Ectodermal cell (in vitro differentiated cells): ENCODE results near the gene IGSF9.

Experiments used
- H3K27ac ChIP-seq: 2 replicates; pipeline ENCODE4 v1.7.0; 2013; ENCODE audit warnings: mild to moderate bottlenecking, low read depth, low read length; ENCODE audit not compliant: insufficient read depth, poor library complexity, severe bottlenecking
- H3K27me3 ChIP-seq: 2 replicates; pipeline ENCODE4 v1.7.0; 2013; ENCODE audit warnings: mild to moderate bottlenecking, low read length; ENCODE audit not compliant: insufficient read depth, control insufficient read depth, poor library complexity, severe bottlenecking
- H3K36me3 ChIP-seq: one replicate; pipeline ENCODE4 v1.7.0; 2013; ENCODE audit warnings: low read length; ENCODE audit not compliant: control insufficient read depth, insufficient read depth
- H3K4me1 ChIP-seq: one replicate; pipeline ENCODE4 v1.7.0; 2013; ENCODE audit warnings: low read length; ENCODE audit not compliant: control insufficient read depth, insufficient read depth
- H3K4me3 ChIP-seq: 2 replicates; pipeline ENCODE4 v1.7.0; 2013; ENCODE audit warnings: low read depth, low read length, control low read depth; ENCODE audit not compliant: insufficient read depth
- H3K9me3 ChIP-seq: 2 replicates; pipeline ENCODE4 v1.7.0; 2013; ENCODE audit warnings: mild to moderate bottlenecking, low read length, moderate library complexity; ENCODE audit not compliant: control insufficient read depth
- WGBS, 2 experiments: methylation state at CpG; one replicate each; pipeline ENCODE4 v1.1.7; 2013; ENCODE audit warnings: missing lambda C conversion rate in 2 of 2; 5-methylcytosine and 5-hydroxymethylcytosine counted together

Gene IGSF9

DNA sequence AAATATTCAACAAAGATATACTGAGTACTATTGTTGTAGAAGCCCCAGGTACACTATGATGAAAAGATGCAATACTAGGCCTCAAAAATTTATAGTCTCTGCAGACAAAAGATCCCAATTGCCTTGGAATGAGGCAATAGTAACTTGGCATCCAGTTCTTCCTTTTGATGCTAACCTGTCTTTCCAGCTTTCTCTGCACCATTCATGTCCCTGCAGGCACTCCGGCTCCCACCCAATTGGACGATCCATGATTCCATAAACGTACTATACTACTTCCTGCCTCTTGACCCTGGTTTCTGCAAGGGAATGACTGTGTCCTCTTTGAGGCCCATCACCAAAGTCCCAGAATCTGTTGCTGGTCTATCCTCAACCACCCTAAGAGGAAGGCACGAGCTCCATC, 12.1 kb downstream of the IGSF9 start:
- Histone ChIP-seq H3K9me3 (no peaks in the 10 kb centered on the region), H3K36me3 (peaks cover 17% of the 10 kb centered on the region), H3K4me3 (no peak overlapping the region), H3K27ac (no peak overlapping the region), H3K27me3 (no peaks in the 10 kb centered on the region), H3K4me1 (peaks cover 20% of the 10 kb centered on the region)
- 94 to 97% methylated on average over 4 of the region's 4 CpGs for WGBS, 2 experiments

DNA sequence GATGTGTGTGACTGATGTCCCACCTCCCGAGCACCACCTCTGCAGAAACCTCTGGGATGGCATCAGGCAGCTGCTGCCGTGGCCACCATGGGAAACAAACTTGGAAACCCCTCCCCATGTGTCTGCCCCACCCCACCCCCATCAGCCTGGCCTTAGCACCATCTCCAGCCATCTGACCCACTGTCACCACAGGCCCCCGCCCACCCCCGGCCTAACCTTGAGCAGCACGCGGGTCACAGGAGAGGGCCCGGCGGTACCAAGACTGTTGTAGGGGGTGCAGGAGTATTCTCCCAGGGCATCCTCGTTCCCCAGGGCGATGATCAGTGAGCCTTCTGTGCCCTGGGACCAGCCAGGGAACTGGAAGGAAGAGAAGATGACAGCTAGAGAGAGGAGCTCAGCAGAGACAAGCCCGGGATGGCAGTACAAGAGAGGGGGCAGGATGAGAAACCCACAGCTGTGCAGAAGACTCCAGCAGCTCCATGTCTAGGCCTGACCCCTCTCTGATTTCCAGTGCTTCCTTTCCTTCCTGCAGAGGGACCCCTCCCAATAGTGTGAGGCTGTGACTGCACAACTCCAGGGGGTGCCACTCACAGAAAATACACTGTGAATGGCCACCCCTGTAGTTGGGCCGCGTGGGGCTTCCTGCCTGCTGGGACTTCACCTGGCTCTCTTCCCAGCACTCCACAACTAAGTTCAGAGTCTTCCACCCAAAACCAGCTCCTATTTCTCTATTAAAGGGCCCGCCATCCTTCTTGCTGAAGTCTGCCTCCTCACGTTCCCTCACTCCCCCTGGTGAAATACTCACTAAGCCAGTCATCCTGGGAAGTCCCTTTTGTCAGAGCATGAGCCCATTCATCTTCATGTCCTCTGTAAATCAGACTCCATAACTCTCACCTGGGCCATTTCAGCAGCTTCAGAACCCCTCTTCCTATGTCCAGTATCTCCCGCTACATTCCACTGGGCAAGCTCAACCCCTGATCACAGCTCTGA, 12.8 kb downstream of the IGSF9 start:
- Histone ChIP-seq H3K27ac (no peak overlapping the region), H3K4me1 (peaks cover 14% of the 10 kb centered on the region), H3K4me3 (no peak overlapping the region), H3K36me3 (peaks cover 22% of the 10 kb centered on the region), H3K9me3 (no peaks in the 10 kb centered on the region), H3K27me3 (no peaks in the 10 kb centered on the region)
- WGBS, 2 experiments = 88 to 90% methylated on average over 16 of the region's 16 CpGs

DNA sequence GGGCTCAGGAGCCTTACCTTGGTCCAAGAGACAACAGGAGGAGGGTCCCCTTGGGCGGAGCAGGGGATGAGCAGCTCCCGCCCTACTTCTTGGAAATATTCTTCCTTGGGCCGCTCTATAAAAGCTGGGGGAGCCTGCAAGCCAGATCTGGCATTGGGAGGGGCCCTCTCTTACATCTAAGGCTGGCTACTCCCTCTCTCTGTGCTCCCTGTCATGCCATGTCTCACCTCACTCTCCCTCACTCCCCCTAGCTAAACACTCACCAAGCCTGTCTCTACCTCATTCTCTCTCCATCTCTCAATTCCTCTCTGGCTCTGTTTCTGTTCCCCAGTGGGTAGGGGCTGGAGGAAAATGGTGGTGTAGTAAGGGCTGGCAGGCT, 13.6 kb downstream of the IGSF9 start:
- Histone ChIP-seq H3K27me3 (no peaks in the 10 kb centered on the region), H3K4me3 (no peak overlapping the region), H3K27ac (no peak overlapping the region), H3K36me3 (peaks cover 25% of the 10 kb centered on the region), H3K4me1 (peaks cover 6% of the 10 kb centered on the region), H3K9me3 (no peaks in the 10 kb centered on the region)
- WGBS, 2 experiments = 94% methylated on average over 3 of the region's 3 CpGs

DNA sequence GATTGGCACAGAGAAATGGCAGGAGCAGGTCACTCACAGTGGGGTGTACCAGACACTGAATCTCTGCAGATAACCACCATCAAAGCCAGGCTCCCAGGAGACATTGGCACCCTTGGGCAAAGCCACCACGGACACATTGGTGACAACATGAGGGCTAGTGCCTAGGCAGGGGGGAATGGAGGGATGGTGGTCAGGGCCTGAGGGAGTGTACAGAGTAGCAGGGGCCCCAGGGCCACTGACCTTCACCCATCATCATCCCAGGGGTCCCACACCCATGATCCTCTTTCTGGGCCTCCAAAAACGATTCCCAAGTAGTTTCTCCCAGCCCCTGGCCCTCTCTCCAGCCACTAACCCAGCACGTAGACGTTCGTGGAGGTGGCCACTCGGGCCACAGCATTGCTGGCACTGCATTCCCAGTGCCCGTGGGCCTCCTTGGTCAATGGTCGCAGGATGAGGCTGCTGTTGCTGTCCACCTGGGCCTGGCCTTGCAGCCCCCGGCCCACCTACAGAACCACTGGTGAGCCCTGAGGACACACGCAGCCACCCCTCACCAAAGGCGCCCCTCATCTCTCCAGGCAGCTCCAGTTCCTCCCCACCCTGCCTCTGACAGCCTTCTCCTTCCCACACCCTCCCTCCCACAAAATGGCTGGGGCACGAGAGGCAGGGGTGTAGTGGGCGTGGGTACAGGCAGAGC, 14.2 kb downstream of the IGSF9 start:
- no peak overlapping the region for H3K4me3 ChIP-seq
- WGBS, 2 experiments = 91 to 92% methylated on average over 13 of the region's 13 CpGs
- H3K36me3 ChIP-seq = peaks cover 25% of the 10 kb centered on the region
- H3K27me3 ChIP-seq = no peaks in the 10 kb centered on the region
- H3K9me3 ChIP-seq = no peaks in the 10 kb centered on the region
- peaks cover under 1% of the 10 kb centered on the region for H3K4me1 ChIP-seq
- no peak overlapping the region for H3K27ac ChIP-seq

DNA sequence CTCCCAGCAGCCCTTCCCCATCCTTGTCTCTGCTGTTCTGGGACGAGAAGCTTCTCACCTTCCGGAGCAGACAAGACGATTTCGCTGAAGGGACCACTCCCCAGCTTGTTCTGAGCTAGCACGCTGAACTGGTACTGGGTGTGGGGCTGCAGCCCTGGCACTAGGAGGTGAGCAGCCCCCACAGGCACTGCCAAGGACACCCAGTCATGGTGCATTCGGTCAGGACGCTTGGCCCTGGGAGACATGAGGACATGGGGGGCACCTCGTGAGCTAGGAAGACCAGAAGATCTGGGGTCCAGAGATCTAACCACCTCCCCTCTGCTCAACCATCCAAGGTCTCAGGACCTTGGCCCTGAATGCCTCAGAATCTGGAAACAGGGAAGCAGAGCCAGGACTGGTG, 14.8 kb downstream of the IGSF9 start:
- Histone ChIP-seq H3K36me3 (peaks cover 25% of the 10 kb centered on the region), H3K4me3 (no peak overlapping the region), H3K27ac (no peak overlapping the region), H3K27me3 (no peaks in the 10 kb centered on the region), H3K9me3 (no peaks in the 10 kb centered on the region), H3K4me1 (peaks cover 2% of the 10 kb centered on the region)
- WGBS, 2 experiments = 93 to 96% methylated on average over 8 of the region's 8 CpGs

DNA sequence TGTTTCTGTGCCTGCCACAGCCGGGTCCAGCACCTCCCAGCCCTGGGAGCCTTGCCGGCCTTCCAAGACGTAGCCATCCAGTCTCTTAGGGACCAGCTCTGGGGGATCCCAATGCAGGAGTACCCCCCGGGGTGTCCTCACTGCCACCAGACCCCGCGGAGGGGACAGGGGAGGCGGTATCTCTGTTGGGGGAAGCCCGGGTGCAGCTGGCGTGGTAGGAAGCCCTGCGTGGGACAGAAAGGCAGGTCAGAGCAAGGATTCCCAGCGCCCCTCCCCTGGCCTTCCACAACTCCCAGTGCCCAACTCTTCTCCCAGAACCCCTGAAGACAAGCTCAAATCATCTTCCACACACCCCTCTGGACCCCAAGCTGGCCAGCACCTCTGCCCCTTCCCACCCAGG, 15.2 kb downstream of the IGSF9 start:
- H3K4me1 ChIP-seq = peaks cover 4% of the 10 kb centered on the region
- H3K36me3 ChIP-seq = peaks cover 25% of the 10 kb centered on the region
- H3K27me3 ChIP-seq = peaks cover 2% of the 10 kb centered on the region
- H3K4me3 ChIP-seq = no peak overlapping the region
- H3K9me3 ChIP-seq = no peaks in the 10 kb centered on the region
- 93 to 94% methylated on average over 11 of the region's 11 CpGs for WGBS, 2 experiments
- no peak overlapping the region for H3K27ac ChIP-seq

DNA sequence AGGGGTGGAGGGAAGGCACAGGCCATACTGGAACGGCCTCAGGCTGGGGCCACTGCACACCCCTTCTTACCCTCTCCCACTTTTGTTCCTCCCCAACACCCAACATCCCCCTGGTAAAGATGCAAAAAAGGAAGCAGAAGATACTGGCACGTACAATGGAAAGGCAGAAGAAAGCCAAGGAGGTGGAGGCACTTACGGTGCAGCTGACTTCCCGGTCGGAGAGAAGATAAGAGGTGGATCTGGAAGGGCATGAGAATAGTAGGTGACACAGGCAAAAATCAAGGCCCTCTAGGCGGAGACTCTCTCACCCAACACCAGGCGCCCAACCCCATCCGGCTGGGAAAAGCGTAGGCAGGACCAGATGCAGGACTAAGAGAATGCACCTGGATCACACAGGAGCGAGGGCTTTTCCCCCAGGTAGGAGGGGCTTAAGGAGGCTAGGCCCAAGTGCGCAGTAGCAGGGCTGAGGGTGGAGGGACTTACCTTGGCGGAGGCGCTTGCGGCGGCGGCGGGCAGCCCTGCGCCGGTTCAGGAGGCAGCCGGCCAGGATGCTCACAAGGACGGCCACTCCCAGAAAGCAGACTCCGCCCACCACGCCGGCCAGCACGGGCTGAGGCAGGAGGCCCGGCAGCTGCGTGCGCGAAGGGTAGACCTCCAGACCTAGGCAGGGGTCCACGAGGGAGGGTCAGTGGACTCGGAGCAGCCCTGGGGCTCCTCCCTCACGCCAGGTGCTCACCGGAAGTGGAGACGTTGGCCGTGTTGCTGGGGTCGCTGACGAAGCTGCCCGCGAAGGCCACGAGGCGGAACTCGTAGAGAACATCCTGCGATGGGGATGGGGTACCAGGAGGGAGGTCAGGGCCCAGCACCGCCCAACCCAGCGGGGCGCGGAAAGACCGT, 16.0 kb downstream of the IGSF9 start:
- 87 to 89% methylated on average over 48 of the region's 48 CpGs for WGBS, 2 experiments
- Histone ChIP-seq H3K27ac (no peak overlapping the region), H3K4me3 (no peak overlapping the region), H3K4me1 (peaks cover 4% of the 10 kb centered on the region), H3K9me3 (no peaks in the 10 kb centered on the region), H3K27me3 (peaks cover 10% of the 10 kb centered on the region), H3K36me3 (peaks cover 25% of the 10 kb centered on the region)

DNA sequence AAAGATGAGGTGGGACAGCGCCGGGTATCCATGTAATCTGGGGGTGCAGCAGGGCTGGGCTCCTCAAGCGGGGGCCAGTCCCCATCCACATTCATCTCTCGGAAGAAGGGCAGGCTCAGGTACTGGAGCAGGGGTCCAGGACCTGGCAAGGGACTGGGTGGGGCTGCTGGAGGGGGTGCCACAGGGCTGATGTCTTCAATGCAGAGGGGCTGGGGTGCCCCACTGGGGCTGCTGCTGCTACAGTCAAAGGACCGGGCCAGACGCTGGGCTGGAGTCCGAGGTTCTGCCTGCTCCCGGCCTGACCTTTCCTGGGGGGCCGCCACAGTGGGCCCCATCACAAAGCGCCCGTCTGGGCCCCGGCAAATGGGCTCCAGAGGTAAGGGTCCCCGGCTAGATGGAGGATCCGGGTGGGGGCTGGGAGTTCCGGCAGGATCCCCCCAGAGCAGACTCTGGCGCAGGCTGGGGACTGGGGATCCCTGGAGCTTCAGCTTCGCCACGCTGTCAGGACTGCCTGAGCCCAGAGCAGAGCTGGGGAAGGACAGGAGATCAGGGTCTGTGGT, 16.8 kb downstream of the IGSF9 start:
- H3K36me3 ChIP-seq = peaks cover 20% of the 10 kb centered on the region
- peaks cover 4% of the 10 kb centered on the region for H3K4me1 ChIP-seq
- H3K4me3 ChIP-seq = no peak overlapping the region
- no peaks in the 10 kb centered on the region for H3K9me3 ChIP-seq
- H3K27me3 ChIP-seq = peaks cover 18% of the 10 kb centered on the region
- WGBS, 2 experiments = 96 to 97% methylated on average over 18 of the region's 18 CpGs
- no peak overlapping the region for H3K27ac ChIP-seq

DNA sequence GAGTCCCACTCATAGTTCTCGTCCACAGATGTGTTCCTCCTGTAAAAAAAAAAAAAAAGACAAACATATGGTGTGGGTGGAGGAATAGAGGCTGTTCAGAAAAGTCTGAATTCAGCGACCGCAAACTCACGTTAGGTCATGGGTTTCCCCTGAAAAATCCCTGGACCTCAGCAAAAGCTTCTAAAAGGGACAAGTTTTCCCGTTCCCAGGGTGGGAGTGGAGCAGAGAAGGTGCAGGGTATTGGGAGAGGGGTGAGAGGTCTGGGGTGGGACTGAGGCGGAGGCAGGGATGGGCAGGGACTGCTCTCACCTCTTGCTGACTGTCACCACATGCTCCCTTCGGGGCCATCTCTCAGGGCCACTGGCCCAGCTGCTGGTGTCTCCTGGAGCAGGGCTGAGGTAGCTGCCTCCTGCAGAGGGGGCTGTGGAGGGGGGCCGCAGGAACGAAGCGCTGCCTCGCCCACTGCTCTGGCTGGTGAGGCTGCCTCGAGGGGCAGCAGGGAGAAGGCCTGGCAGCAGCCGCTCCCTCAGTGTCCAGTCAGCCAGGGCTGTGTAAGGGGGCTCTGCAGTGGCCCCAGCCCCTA, 17.5 kb downstream of the IGSF9 start:
- peaks cover 18% of the 10 kb centered on the region for H3K27me3 ChIP-seq
- H3K27ac ChIP-seq = no peak overlapping the region
- H3K36me3 ChIP-seq = peaks cover 16% of the 10 kb centered on the region
- peaks cover 4% of the 10 kb centered on the region for H3K4me1 ChIP-seq
- no peaks in the 10 kb centered on the region for H3K9me3 ChIP-seq
- H3K4me3 ChIP-seq = no peak overlapping the region
- WGBS, 2 experiments = 87 to 88% methylated on average over 13 of the region's 13 CpGs
